BLaER1 treated with 17β-estradiol and CSF1 and Interleukin-3, amounts not matched to agents 10 nM and 100 nM (cell line): ENCODE data around the gene ZEB2.

Experiments used
- H3K27ac ChIP-seq, 11 experiments: shearing (Covaris generic); formaldehyde crosslinking; 2 replicates each; pipeline ENCODE4 v1.8.1; 2022
- H3K27me3 ChIP-seq, 11 experiments: shearing (Covaris generic); formaldehyde crosslinking; 2 replicates each; pipeline ENCODE4 v1.8.1; 2022
- H3K36me3 ChIP-seq, 11 experiments: shearing (Covaris generic); formaldehyde crosslinking; 2 replicates each; pipeline ENCODE4 v1.8.1; 2022
- H3K4me1 ChIP-seq, 10 experiments: shearing (Covaris generic); formaldehyde crosslinking; 2 replicates each; pipeline ENCODE4 v1.8.1; 2022
- H3K4me2 ChIP-seq, 11 experiments: shearing (Covaris generic); formaldehyde crosslinking; 2 replicates each; pipeline ENCODE4 v1.8.1; 2022
- H3K4me3 ChIP-seq, 10 experiments: shearing (Covaris generic); formaldehyde crosslinking; 2 replicates each; pipeline ENCODE4 v1.8.1; 2022
- H3K9ac ChIP-seq, 11 experiments: shearing (Covaris generic); formaldehyde crosslinking; 2 replicates each; pipeline ENCODE4 v1.8.1; 2022
- H3K9me3 ChIP-seq, 11 experiments: shearing (Covaris generic); formaldehyde crosslinking; replicated peaks in 1 of 11; 2 replicates each; pipeline ENCODE4 v1.8.1; 2022
- H4K20me1 ChIP-seq, 11 experiments: shearing (Covaris generic); formaldehyde crosslinking; 2 replicates each; pipeline ENCODE4 v1.8.1; 2022
- Cebpa-rat ChIP-seq, 11 experiments: shearing (Covaris generic); IDR thresholded peaks; 2 replicates each; pipeline ENCODE4 v1.8.1; 2022

The ZEB2 gene

DNA sequence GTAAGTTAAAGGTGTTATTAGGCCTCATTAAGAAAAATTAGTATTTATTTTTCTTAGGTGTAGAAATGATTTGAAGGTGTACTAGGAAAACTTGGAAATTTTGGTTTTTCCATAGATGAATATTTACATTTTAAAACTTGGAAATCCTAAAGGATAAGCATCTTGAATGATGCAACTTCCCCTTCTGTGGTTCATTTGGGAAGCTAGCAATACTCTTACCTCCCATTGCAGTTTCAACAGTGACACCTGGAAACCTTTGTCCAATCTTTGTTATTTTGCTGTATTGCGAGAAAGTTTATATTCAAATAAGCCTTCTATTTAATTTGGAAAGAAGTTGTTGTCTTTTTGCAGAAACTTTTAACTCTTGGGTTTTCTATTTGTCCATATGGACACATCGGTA, 68.5 kb downstream of the ZEB2 start:
- peaks cover 96 to 100% (median 99%) of the 10 kb centered on the region in 11 experiments for H3K36me3 ChIP-seq
- H4K20me1 ChIP-seq: peaks cover 100% of the 10 kb centered on the region in 11 experiments
- H3K27ac ChIP-seq: no peak overlapping the region

GRCh38 chr2:144449028-144449406, 70.9 kb downstream of the ZEB2 start:
- peaks cover 98 to 100% (median 100%) of the 10 kb centered on the region in 11 experiments for H3K36me3 ChIP-seq
- peak overlapping the region in 1 of 11 experiments; percentile 4; a peak in 2 of 22 replicates for H3K27ac ChIP-seq
- no peak overlapping the region for H3K4me3 ChIP-seq
- no peaks in the 10 kb centered on the region for H3K27me3 ChIP-seq
- peaks cover 64 to 100% (median 93%) of the 10 kb centered on the region in 10 experiments for H3K4me1 ChIP-seq
- no peak for TF ChIP-seq Cebpa-rat (IDR thresholded peaks at IDR 0.05)
- H3K4me2 ChIP-seq: peak overlapping the region in 10 of 11 experiments; percentile 13 to 79 (median 38); a peak in 13 of 22 replicates
- peaks cover 100% of the 10 kb centered on the region in 11 experiments for H4K20me1 ChIP-seq
- peak overlapping the region in 1 of 11 experiments; percentile 0; a peak in 1 of 22 replicates for H3K9ac ChIP-seq
- H3K9me3 ChIP-seq: no peaks in the 10 kb centered on the region

More for the DNA sequence above, 68.5 kb downstream of the ZEB2 start:
- peak overlapping the region in 9 of 11 experiments; percentile 1 to 79 (median 38); a peak in 11 of 22 replicates for H3K4me2 ChIP-seq
- peaks cover 56 to 100% (median 93%) of the 10 kb centered on the region in 10 experiments for H3K4me1 ChIP-seq
- no peak for TF ChIP-seq Cebpa-rat (IDR thresholded peaks at IDR 0.05)
- no peaks in the 10 kb centered on the region for H3K27me3 ChIP-seq
- H3K4me3 ChIP-seq: no peak overlapping the region
- no peaks in the 10 kb centered on the region for H3K9me3 ChIP-seq
- no peak overlapping the region for H3K9ac ChIP-seq

GRCh38 chr2:144448389-144449027, 71.4 kb downstream of the ZEB2 start:
- Histone ChIP-seq H3K4me1 (peaks cover 59 to 100% (median 93%) of the 10 kb centered on the region in 10 experiments), H3K9me3 (no peaks in the 10 kb centered on the region), H3K36me3 (peaks cover 94 to 100% (median 99%) of the 10 kb centered on the region in 11 experiments), H4K20me1 (peaks cover 100% of the 10 kb centered on the region in 11 experiments), H3K9ac (peak overlapping the region in 1 of 11 experiments; percentile 0; a peak in 1 of 22 replicates), H3K27me3 (no peaks in the 10 kb centered on the region), H3K27ac (peak overlapping the region in 1 of 11 experiments; percentile 6; a peak in 1 of 22 replicates), H3K4me3 (no peak overlapping the region), H3K4me2 (peak overlapping the region in 10 of 11 experiments; percentile 13 to 79 (median 38); a peak in 16 of 22 replicates)
- no peak for TF ChIP-seq Cebpa-rat (IDR thresholded peaks at IDR 0.05)

DNA sequence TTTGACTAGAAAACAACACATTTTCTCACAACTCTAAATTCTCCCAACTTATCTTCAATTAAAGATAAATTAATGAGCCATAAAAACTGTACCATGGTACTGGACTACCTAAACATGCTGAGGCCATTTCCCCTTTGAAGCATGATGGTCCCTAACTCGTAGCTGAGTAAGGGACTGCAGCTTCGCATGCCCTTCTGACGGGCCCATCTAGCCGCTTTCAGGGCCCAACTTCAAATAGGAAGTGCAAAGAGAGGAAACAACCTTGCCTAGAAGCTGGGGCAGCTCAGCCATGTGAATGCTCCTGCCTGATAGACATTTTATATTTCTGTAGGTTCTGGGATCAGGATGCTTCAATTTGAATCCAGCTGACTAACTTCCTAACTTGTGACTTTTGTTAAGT, 72.4 kb downstream of the ZEB2 start:
- H3K36me3 ChIP-seq: peaks cover 84 to 100% (median 95%) of the 10 kb centered on the region in 11 experiments
- no peak overlapping the region for H3K9ac ChIP-seq
- H3K4me2 ChIP-seq: peak overlapping the region in 7 of 11 experiments; percentile 29 to 79 (median 49); a peak in 11 of 22 replicates
- peaks cover 100% of the 10 kb centered on the region in 11 experiments for H4K20me1 ChIP-seq
- no peak overlapping the region for H3K4me3 ChIP-seq
- H3K9me3 ChIP-seq: no peaks in the 10 kb centered on the region
- no peak for TF ChIP-seq Cebpa-rat (IDR thresholded peaks at IDR 0.05)
- peak overlapping the region in 3 of 11 experiments; percentile 1 to 12 (median 5); a peak in 1 of 22 replicates for H3K27ac ChIP-seq
- H3K27me3 ChIP-seq: no peaks in the 10 kb centered on the region
- peaks cover 53 to 100% (median 90%) of the 10 kb centered on the region in 10 experiments for H3K4me1 ChIP-seq

DNA sequence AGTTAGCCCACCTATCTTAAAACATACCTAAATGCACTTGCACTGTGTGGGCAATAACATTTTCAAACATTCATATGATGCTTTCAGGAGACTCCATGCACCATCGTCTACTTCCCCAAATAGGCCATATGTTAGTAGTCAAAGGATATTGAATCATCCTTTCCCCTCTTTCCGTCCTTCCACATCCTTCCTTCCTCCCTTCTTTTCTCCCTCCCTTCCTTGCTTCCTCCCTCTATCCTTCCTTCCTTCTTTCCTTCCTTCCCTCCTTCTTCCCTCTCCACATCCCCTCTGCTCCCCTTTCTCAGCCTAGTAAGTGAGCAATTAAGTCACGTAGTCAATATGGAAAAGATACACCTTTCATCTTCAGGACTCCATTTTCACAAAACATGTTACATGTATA, 73.8 kb downstream of the ZEB2 start:
- Histone ChIP-seq H3K27me3 (no peaks in the 10 kb centered on the region), H3K4me1 (peaks cover 56 to 100% (median 88%) of the 10 kb centered on the region in 10 experiments), H4K20me1 (peaks cover 99 to 100% (median 100%) of the 10 kb centered on the region in 11 experiments), H3K36me3 (peaks cover 77 to 98% (median 86%) of the 10 kb centered on the region in 11 experiments), H3K9ac (no peak overlapping the region), H3K27ac (peak overlapping the region in 5 of 11 experiments; percentile 0 to 40 (median 15); a peak in 6 of 22 replicates), H3K4me2 (peak overlapping the region in 10 of 11 experiments; percentile 3 to 79 (median 48); a peak in 17 of 22 replicates), H3K9me3 (no peaks in the 10 kb centered on the region), H3K4me3 (no peak overlapping the region)
- TF ChIP-seq Cebpa-rat (IDR thresholded peaks at IDR 0.05): no peak

DNA sequence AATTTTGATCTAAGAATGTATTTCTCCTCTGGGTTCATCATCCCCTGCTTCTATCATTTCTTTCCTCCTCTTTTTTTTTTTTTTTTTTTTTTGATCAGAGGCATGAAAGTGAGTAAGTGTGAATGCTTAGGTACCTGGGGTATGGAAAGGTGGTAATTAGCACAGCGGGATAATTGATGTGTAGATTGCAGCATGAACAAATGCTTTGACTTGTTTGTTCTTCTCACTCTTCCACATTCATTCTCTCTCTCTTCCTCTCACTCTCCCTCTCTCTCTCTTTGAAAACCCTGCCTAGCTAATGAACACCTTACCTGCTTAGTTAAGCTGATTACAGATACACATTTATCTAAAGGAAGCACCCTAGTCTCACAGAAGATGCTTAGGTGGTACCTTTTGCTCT, 74.7 kb downstream of the ZEB2 start:
- no peak overlapping the region for H3K4me3 ChIP-seq
- no peak for TF ChIP-seq Cebpa-rat (IDR thresholded peaks at IDR 0.05)

DNA sequence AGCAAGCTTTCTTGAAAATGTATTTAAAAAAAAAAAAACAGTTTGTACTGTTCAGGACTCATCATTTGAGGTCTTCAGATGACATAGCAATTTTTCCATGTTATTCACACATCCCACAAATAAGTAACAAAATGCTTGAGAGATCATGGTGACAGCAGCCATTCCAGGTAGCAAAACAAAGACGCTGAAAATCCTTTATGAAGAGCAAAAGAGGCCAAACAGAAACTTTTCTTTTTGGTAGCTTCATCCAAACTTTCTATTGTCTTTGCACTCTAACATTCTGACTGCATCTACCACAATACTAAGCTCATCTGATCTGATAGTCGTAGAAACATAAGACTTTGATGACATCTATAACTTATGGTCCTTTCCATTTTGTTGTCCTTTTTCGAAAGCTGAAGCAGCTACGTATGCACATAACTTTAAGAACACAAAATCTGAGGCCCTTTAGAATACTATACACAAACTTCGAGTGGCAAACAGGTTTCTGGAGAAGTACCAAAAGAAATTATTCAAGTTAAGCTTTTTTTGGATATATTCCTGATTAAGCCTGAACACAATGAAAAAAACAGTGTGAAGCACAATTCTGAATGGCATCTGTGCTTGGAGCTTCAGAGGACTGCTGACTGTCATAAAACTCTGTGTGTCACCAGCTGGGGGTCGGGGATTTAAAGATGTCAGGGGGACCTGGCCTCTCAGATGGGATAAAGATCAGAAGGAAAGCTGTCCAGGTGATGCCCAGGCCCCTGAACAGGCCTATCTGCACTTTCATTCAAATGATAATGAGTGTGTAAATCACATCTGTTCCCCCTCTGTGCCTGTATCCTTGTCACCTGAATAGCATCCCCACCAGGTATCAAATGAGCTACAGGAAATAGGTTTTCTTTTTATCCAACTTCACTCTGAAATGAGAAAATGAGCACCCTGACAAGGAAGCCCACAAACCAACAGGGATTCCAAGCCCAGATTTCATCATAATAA, 75.8 kb downstream of the ZEB2 start:
- Histone ChIP-seq H3K36me3 (peaks cover 75 to 98% (median 84%) of the 10 kb centered on the region in 11 experiments), H3K4me1 (peaks cover 63 to 99% (median 89%) of the 10 kb centered on the region in 10 experiments), H3K9ac (peak overlapping the region in 2 of 11 experiments; percentile 8; a peak in 1 of 22 replicates), H3K4me2 (peak overlapping the region in 10 of 11 experiments; percentile 6 to 79 (median 36); a peak in 16 of 22 replicates), H4K20me1 (peaks cover 99 to 100% (median 100%) of the 10 kb centered on the region in 11 experiments), H3K27me3 (no peaks in the 10 kb centered on the region), H3K9me3 (no peaks in the 10 kb centered on the region), H3K27ac (peak overlapping the region in 5 of 11 experiments; percentile 4 to 40 (median 15); a peak in 4 of 22 replicates), H3K4me3 (no peak overlapping the region)
- no peak for TF ChIP-seq Cebpa-rat (IDR thresholded peaks at IDR 0.05)

More for the DNA sequence above, 74.7 kb downstream of the ZEB2 start:
- peaks cover 76 to 98% (median 85%) of the 10 kb centered on the region in 11 experiments for H3K36me3 ChIP-seq
- peak overlapping the region in 3 of 11 experiments; percentile 0 to 40 (median 10); a peak in 3 of 22 replicates for H3K27ac ChIP-seq
- no peaks in the 10 kb centered on the region for H3K27me3 ChIP-seq
- peaks cover 99 to 100% (median 100%) of the 10 kb centered on the region in 11 experiments for H4K20me1 ChIP-seq
- H3K9ac ChIP-seq: no peak overlapping the region; a peak in 1 of 22 replicates
- H3K9me3 ChIP-seq: no peaks in the 10 kb centered on the region
- peaks cover 63 to 99% (median 89%) of the 10 kb centered on the region in 10 experiments for H3K4me1 ChIP-seq
- H3K4me2 ChIP-seq: peak overlapping the region in 9 of 11 experiments; percentile 24 to 79 (median 49); a peak in 15 of 22 replicates

DNA sequence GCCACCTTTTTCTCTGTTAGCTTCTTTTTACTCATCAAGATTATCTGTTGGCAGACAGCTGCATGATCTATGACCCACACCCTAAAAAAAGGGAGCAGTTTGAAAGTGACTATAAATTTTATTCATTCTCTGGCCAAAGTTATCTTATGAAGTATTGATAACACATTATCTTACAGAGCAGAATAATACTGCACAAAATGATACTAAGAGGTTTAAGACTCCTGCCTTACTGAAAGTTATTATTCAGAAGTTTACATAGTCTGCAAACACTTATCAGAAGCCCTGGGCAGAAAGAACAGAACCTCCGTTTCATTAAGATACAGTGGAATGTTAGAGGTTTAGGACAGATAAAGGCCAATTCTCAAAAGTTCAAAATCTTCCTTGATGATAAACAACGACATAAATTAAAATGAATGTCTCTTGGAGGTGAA, 78.2 kb downstream of the ZEB2 start:
- Histone ChIP-seq H3K9ac (peak overlapping the region in 2 of 11 experiments; percentile 48 to 49; a peak in 2 of 22 replicates), H3K27me3 (no peaks in the 10 kb centered on the region), H3K4me2 (peak overlapping the region in 8 of 11 experiments; percentile 3 to 82 (median 22); a peak in 10 of 22 replicates)

More for the DNA sequence above, 78.2 kb downstream of the ZEB2 start:
- Histone ChIP-seq H4K20me1 (peaks cover 99 to 100% (median 100%) of the 10 kb centered on the region in 11 experiments), H3K4me3 (no peak overlapping the region), H3K9me3 (no peaks in the 10 kb centered on the region), H3K27ac (peak overlapping the region in 3 of 11 experiments; percentile 28 to 65 (median 57); a peak in 4 of 22 replicates), H3K36me3 (peaks cover 75 to 98% (median 84%) of the 10 kb centered on the region in 11 experiments), H3K4me1 (peaks cover 45 to 99% (median 79%) of the 10 kb centered on the region in 10 experiments)
- no peak for TF ChIP-seq Cebpa-rat (IDR thresholded peaks at IDR 0.05)
